Measurements from ENCODE around the gene PLEKHA8.
A peak's percentile ranks its signal among the peaks of the same experiment; 100 is the strongest.

Gene PLEKHA8

GRCh38 chr7:30028216-30028748 is at the start of gene PLEKHA8:
Gene PLEKHA8, plus strand, starts transcription at chr7:30028412. Its CDS starts 351 bp downstream, at chr7:30028763.
- DNase-seq (ENCODE audit: low read depth in 1 of 2, low spot score in 1 of 2) = peak; percentile 68 to 78

GRCh38 chr7:29980151-29980550 is 48.1 kb upstream of the PLEKHA8 start:
- DNase-seq (ENCODE audit: low read depth in 1 of 2, low spot score in 1 of 2) = no peak

GRCh38 chr7:29987083-29987482 is 41.1 kb upstream of the PLEKHA8 start:
- DNase-seq (ENCODE audit: low read depth in 1 of 2, low spot score in 1 of 2) = no peak

GRCh38 chr7:29987811-29988317 is 40.3 kb upstream of the PLEKHA8 start:
- no peak for DNase-seq (ENCODE audit: low read depth in 1 of 2, low spot score in 1 of 2)

- no peak for DNase-seq (ENCODE audit: low read depth in 1 of 2, low spot score in 1 of 2)
Measured at GRCh38 chr7:29988424-29989256, 39.6 kb upstream of the PLEKHA8 start.

- no peak for DNase-seq (ENCODE audit: low read depth in 1 of 2, low spot score in 1 of 2)
Measured at GRCh38 chr7:29989257-29989995, 38.8 kb upstream of the PLEKHA8 start, which contains the start of gene SCRN1. Gene SCRN1, minus strand, starts transcription at chr7:29989801. Its CDS starts 20,734 bp downstream, at chr7:29969067.

- no peak for DNase-seq (ENCODE audit: low read depth in 1 of 2, low spot score in 1 of 2)
Measured at GRCh38 chr7:29990931-29991330, 37.3 kb upstream of the PLEKHA8 start.

GRCh38 chr7:29991937-29992336 is 36.3 kb upstream of the PLEKHA8 start:
- no peak for DNase-seq (ENCODE audit: low read depth in 1 of 2, low spot score in 1 of 2)

GRCh38 chr7:29993140-29993539 is 35.1 kb upstream of the PLEKHA8 start:
- no peak for DNase-seq (ENCODE audit: low read depth in 1 of 2, low spot score in 1 of 2)

- no peak for DNase-seq (ENCODE audit: low read depth in 1 of 2, low spot score in 1 of 2)
Measured at GRCh38 chr7:29995652-29996051, 32.6 kb upstream of the PLEKHA8 start.

- no peak for DNase-seq (ENCODE audit: low read depth in 1 of 2, low spot score in 1 of 2)
Measured at GRCh38 chr7:29996321-29996720, 31.9 kb upstream of the PLEKHA8 start.

- no peak for DNase-seq (ENCODE audit: low read depth in 1 of 2, low spot score in 1 of 2)
Measured at GRCh38 chr7:29998489-29998888, 29.7 kb upstream of the PLEKHA8 start.

- no peak for DNase-seq (ENCODE audit: low read depth in 1 of 2, low spot score in 1 of 2)
Measured at GRCh38 chr7:30001998-30002397, 26.2 kb upstream of the PLEKHA8 start.

GRCh38 chr7:30003098-30003497 is 25.1 kb upstream of the PLEKHA8 start:
- DNase-seq (ENCODE audit: low read depth in 1 of 2, low spot score in 1 of 2) = no peak

GRCh38 chr7:30005464-30005863 is 22.7 kb upstream of the PLEKHA8 start:
- DNase-seq (ENCODE audit: low read depth in 1 of 2, low spot score in 1 of 2) = no peak

GRCh38 chr7:30010021-30010420 is 18.2 kb upstream of the PLEKHA8 start:
- DNase-seq (ENCODE audit: low read depth in 1 of 2, low spot score in 1 of 2) = no peak

- DNase-seq (ENCODE audit: low read depth in 1 of 2, low spot score in 1 of 2) = no peak
Measured at GRCh38 chr7:30012757-30013156, 15.5 kb upstream of the PLEKHA8 start.

GRCh38 chr7:30018451-30018850 is 9.8 kb upstream of the PLEKHA8 start:
- DNase-seq (ENCODE audit: low read depth in 1 of 2, low spot score in 1 of 2) = no peak

- no peak for DNase-seq (ENCODE audit: low read depth in 1 of 2, low spot score in 1 of 2)
Measured at GRCh38 chr7:30019387-30019786, 8.8 kb upstream of the PLEKHA8 start.

GRCh38 chr7:30019960-30020359 is 8.3 kb upstream of the PLEKHA8 start:
- no peak for DNase-seq (ENCODE audit: low read depth in 1 of 2, low spot score in 1 of 2)

GRCh38 chr7:30020535-30020934 is 7.7 kb upstream of the PLEKHA8 start:
- DNase-seq (ENCODE audit: low read depth in 1 of 2, low spot score in 1 of 2) = no peak

- DNase-seq (ENCODE audit: low read depth in 1 of 2, low spot score in 1 of 2) = no peak
Measured at GRCh38 chr7:30022991-30023390, 5.2 kb upstream of the PLEKHA8 start.

Measured in activated T-helper 1 cell treated with anti-CD3 and anti-CD28 coated beads, Interleukin-2, amount 50 U/mL, for 16 hours (primary cell).